HepG2 (cell line): ENCODE data around the gene SLC17A3. TPM values are rescaled to one million over a fixed set of nuclear protein-coding genes. Genes with fewer than 3 reads are reported as not detected.

Experiments used
- ATAC-seq: fragments of 200-7000 bp; cut with Tn5 transposase; 3 replicates; pipeline ENCODE4 v1.9.1; 2020; ENCODE audit warnings: mild to moderate bottlenecking, moderate library complexity
- BruUV-seq: library from RNA; stranded (reverse); fragments of 400-500 nt; replicated peaks from 2 replicates; lab custom pipeline; 2021; lab: Mats Ljungman, UMichigan
- CTCF ChIA-PET: fragments of 300-600 bp; formaldehyde crosslinking; extraction: SDS; loops from one replicate; lab custom pipeline; 2021; ENCODE audit warnings: low total read pairs, inconsistent platforms, low intra/inter-chr PET ratio; lab: Yijun Ruan, JAX
- POLR2A ChIA-PET: fragments of 350-600 bp; sonication (Branson Sonifier 250); formaldehyde crosslinking; loops from one replicate; lab custom pipeline; 2020; ENCODE audit warnings: antibody characterized with exemption, inconsistent platforms; lab: Yijun Ruan, JAX
- DNase-seq: peaks from one replicate; pipeline ENCODE4 v3.0.0-alpha.2; 2015; ENCODE audit warnings: low spot score
- FAIRE-seq: peaks from 3 replicates; lab custom pipeline; 2011; peaks lifted over from hg19 to GRCh38; lab: Jason Lieb, UNC
- H2AFZ ChIP-seq: one replicate; pipeline ENCODE4 v1.6.1; 2011; ENCODE audit warnings: low read length, inconsistent platforms
- H3K27ac ChIP-seq: fragments of 300-600 bp; 3 replicates; pipeline ENCODE4 v1.8.0; 2011; ENCODE audit warnings: mixed run types, mild to moderate bottlenecking, mixed read lengths, low read length, inconsistent platforms; ENCODE audit not compliant: insufficient read depth; ENCODE audit errors: extremely low read length
- H3K27me3 ChIP-seq, 2 experiments: fragments of 200-600 bp in 1 of 2; 2 replicates in 1 of 2; 3 replicates in 1 of 2; pipeline versions ENCODE4 v1.6.0 to v1.8.0; 2011; ENCODE audit warnings: low read length in 2 of 2, mild to moderate bottlenecking in 2 of 2, moderate library complexity in 2 of 2, inconsistent platforms in 1 of 2; ENCODE audit not compliant: insufficient read depth in 2 of 2, control insufficient read depth in 1 of 2
- H3K36me3 ChIP-seq, 2 experiments: fragments of 200-600 bp in 1 of 2; replicated peaks in 1 of 2; 2 replicates in 1 of 2; 3 replicates in 1 of 2; pipeline versions ENCODE4 v1.5.1 to v1.8.0; 2011; ENCODE audit warnings: low read length in 2 of 2, inconsistent platforms in 1 of 2; ENCODE audit not compliant: insufficient read depth in 2 of 2, control insufficient read depth in 1 of 2
- H3K4me1 ChIP-seq: 2 replicates; pipeline ENCODE4 v1.5.1; 2012; ENCODE audit warnings: low read length, inconsistent platforms; ENCODE audit not compliant: insufficient read depth
- H3K4me2 ChIP-seq: 2 replicates; pipeline ENCODE4 v1.6.0; 2011; ENCODE audit warnings: low read depth, low read length, inconsistent platforms
- H3K4me3 ChIP-seq, 3 experiments: fragments of 200-600 bp in 1 of 3; sonication (generic), shearing (Covaris generic) in 1 of 3; replicated peaks in 1 of 3; 2 replicates each; pipeline ENCODE4 v1.5.1; 2011 to 2016; ENCODE audit warnings: low read length in 3 of 3, inconsistent platforms in 2 of 3, low read depth in 2 of 3, mild to moderate bottlenecking in 2 of 3, control low read depth in 1 of 3, mixed read lengths in 1 of 3; ENCODE audit not compliant: insufficient read depth in 1 of 3
- H3K79me2 ChIP-seq: one replicate; pipeline ENCODE4 v1.6.1; 2011; ENCODE audit warnings: low read length, inconsistent platforms; ENCODE audit not compliant: insufficient read depth
- H3K9ac ChIP-seq: 2 replicates; pipeline ENCODE4 v1.6.0; 2011; ENCODE audit warnings: mild to moderate bottlenecking, low read depth, low read length, inconsistent platforms; ENCODE audit not compliant: insufficient read depth
- H3K9me3 ChIP-seq: 2 replicates; pipeline ENCODE4 v1.5.1; 2012; ENCODE audit warnings: mild to moderate bottlenecking, low read length
- H4K20me1 ChIP-seq: 2 replicates; pipeline ENCODE4 v1.6.0; 2011; ENCODE audit warnings: inconsistent platforms, mild to moderate bottlenecking, low read length, moderate library complexity; ENCODE audit not compliant: insufficient read depth
- HDAC1 ChIP-seq: sonication (generic); formaldehyde crosslinking; IDR thresholded peaks from 2 replicates; pipeline ENCODE4 v1.5.1; 2020; ENCODE audit warnings: mild to moderate bottlenecking, missing genetic modification reagents
- HNRNPL ChIP-seq: fragments of 200-400 bp; formaldehyde crosslinking; IDR thresholded peaks from 2 replicates; pipeline ENCODE4 v1.6.1; 2017; ENCODE audit warnings: mild to moderate bottlenecking, low read depth, low read length
- MYNN ChIP-seq: sonication (generic); formaldehyde crosslinking; IDR thresholded peaks from 2 replicates; pipeline ENCODE4 v1.4.0; 2020; ENCODE audit warnings: mild to moderate bottlenecking, low read depth, missing genetic modification reagents
- TBX3 ChIP-seq: fragments of 450-650 bp; IDR thresholded peaks from 2 replicates; pipeline ENCODE4 v1.6.1; 2017; ENCODE audit warnings: antibody characterized with exemption, mild to moderate bottlenecking, inconsistent platforms, borderline replicate concordance
- ZFYVE20 ChIP-seq: sonication (generic); formaldehyde crosslinking; IDR thresholded peaks from 2 replicates; pipeline ENCODE4 v1.8.0; 2023; ENCODE audit warnings: low read depth, mild to moderate bottlenecking, moderate library complexity, missing genetic modification reagents, borderline replicate concordance
- ZMAT3 ChIP-seq: sonication (generic); formaldehyde crosslinking; conservative IDR thresholded peaks from 2 replicates; pipeline ENCODE4 v1.7.0; 2021; ENCODE audit warnings: missing genetic modification reagents
- ZNF24 ChIP-seq: fragments of 450-650 bp; IDR thresholded peaks from 2 replicates; pipeline ENCODE4 v1.6.1; 2017; ENCODE audit warnings: antibody characterized with exemption, mild to moderate bottlenecking
- ZNF274 ChIP-seq: sonication (generic); formaldehyde crosslinking; IDR thresholded peaks from 2 replicates; pipeline ENCODE4 v1.5.1; 2020; ENCODE audit warnings: mild to moderate bottlenecking, missing genetic modification reagents
- ZNF543 ChIP-seq: sonication (generic); formaldehyde crosslinking; IDR thresholded peaks from 2 replicates; pipeline ENCODE4 v1.4.0; 2020; ENCODE audit warnings: mild to moderate bottlenecking, missing genetic modification reagents
- WGBS: methylation state at CpG from one replicate; pipeline ENCODE4 v1.1.6; 2017; ENCODE audit warnings: low lambda C conversion rate; 5-methylcytosine and 5-hydroxymethylcytosine counted together
- in situ Hi-C: cut with HindIII; loops from 2 replicates; pipeline ENCODE4 v1.10.0; 2017; ENCODE audit warnings: low pct_unique_long_range_greater_than_20kb; ENCODE audit not compliant: extremely low pct_ligation_motif_present
- intact Hi-C: fragments of 100-400 bp; cut with micrococcal nuclease; formaldehyde crosslinking; loops from one replicate; pipeline ENCODE4 v1.10.0; 2022; ENCODE audit not compliant: unreplicated experiment
- polyA plus RNA-seq, 8 experiments: library from polyadenylated mRNA; depleted of rRNA in 3 of 8; stranded (reverse) in 7 of 8; unstranded in 1 of 8; fragments of >200 nt; fragmentation: Illumina TruSeq in 4 of 8; extraction: Trizol in 4 of 8; gene quantifications; 2 replicates each; pipeline versions ENCODE4 v1.2.1 to v1.2.3, GENCODE V29; 2011 to 2016; ENCODE audit warnings: low read depth in 4 of 8, missing spikeins in 1 of 8, mixed read lengths in 1 of 8; ENCODE audit not compliant: insufficient read depth in 1 of 8
- total RNA-seq, 5 experiments: library from RNA; depleted of rRNA; stranded (reverse); fragments of >200 nt; fragmentation: Illumina TruSeq; extraction: Trizol; gene quantifications; 2 replicates each; pipeline ENCODE4 v1.2.3, GENCODE V29; 2016; ENCODE audit warnings: low read depth in 1 of 5
- TF ChIP-seq, protein P1 (sequence below): sonication (generic); formaldehyde crosslinking; IDR thresholded peaks from 2 replicates; pipeline ENCODE4 v1.4.0; 2020; ENCODE audit warnings: mild to moderate bottlenecking, missing genetic modification reagents
- TF ChIP-seq, protein P2 (sequence below): sonication (generic); formaldehyde crosslinking; IDR thresholded peaks from 2 replicates; pipeline ENCODE4 v1.4.0; 2020; ENCODE audit warnings: missing genetic modification reagents
- TF ChIP-seq, protein P3 (sequence below), 2 experiments: sonication (generic) in 1 of 2; formaldehyde crosslinking in 1 of 2; IDR thresholded peaks; 2 replicates each; pipeline versions ENCODE4 v1.6.1 to v1.9.0; 2014 to 2022; ENCODE audit warnings: antibody characterized with exemption in 1 of 2, borderline replicate concordance in 1 of 2, inconsistent platforms in 1 of 2, low read depth in 1 of 2, missing genetic modification reagents in 1 of 2
- TF ChIP-seq, protein P4 (sequence below): sonication (generic); formaldehyde crosslinking; IDR thresholded peaks from 2 replicates; pipeline ENCODE4 v1.8.1; 2023; ENCODE audit warnings: mild to moderate bottlenecking, moderate library complexity, missing genetic modification reagents
- TF ChIP-seq, protein P5 (sequence below): IDR thresholded peaks from 2 replicates; pipeline ENCODE4 v1.6.1; 2016; ENCODE audit warnings: low read depth

Gene SLC17A3
- total and polyA plus RNA-seq, 2 of the 13 experiments (the other 11 are each of a cell fraction or from before 2014, with no cell fraction given) = 0.09 to 0.11 TPM

DNA sequence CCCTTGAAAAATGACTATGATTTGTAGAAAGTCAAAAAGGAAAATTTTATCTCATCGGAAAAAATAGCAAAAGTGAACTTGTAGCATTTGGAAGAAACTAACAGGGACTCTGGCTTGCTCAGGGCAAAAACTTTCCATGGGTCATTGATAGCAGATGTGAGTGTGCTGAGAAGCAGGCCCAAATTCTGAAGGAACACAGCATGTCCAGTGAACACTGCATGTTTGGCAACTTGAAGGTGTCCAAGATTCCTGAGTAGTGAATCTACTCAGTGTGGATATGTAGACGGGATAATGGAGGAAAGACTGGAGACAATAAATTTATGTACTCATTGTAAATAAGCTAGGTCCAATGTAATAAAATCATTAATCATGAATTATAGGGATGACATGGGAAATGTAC lies 48.3 kb upstream of the SLC17A3 start:
- H3K36me3 ChIP-seq = peaks cover 2 to 13% of the 10 kb centered on the region in 2 experiments; a peak in 4 of 5 replicates
- no TSS peak for BruUV-seq
- H3K27me3 ChIP-seq = no peaks in the 10 kb centered on the region
- in situ Hi-C loops = no loop called here
- 98% methylated on average over 2 of the region's 2 CpGs for WGBS
- ChIA-PET POLR2A (no interaction called here), CTCF (no interaction called here)
- no peaks in the 10 kb centered on the region for H3K9me3 ChIP-seq
- DNase-seq (no peak), FAIRE-seq (no peak), ATAC-seq (no peak)
- H3K4me3 ChIP-seq = no peak overlapping the region
- H2AFZ ChIP-seq = no peak overlapping the region
- no peaks in the 10 kb centered on the region for H4K20me1 ChIP-seq
- no peaks in the 10 kb centered on the region for H3K79me2 ChIP-seq
- H3K27ac ChIP-seq = no peak overlapping the region
- peaks cover 14% of the 10 kb centered on the region for H3K4me1 ChIP-seq
- H3K4me2 ChIP-seq = no peak overlapping the region
- intact Hi-C loops = no loop called here
- H3K9ac ChIP-seq = no peak overlapping the region
- no peak for TF ChIP-seq TBX3
- TF ChIP-seq, protein P1, sequence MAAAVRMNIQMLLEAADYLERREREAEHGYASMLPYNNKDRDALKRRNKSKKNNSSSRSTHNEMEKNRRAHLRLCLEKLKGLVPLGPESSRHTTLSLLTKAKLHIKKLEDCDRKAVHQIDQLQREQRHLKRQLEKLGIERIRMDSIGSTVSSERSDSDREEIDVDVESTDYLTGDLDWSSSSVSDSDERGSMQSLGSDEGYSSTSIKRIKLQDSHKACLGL (CRISPR knock-in tag) = no peak
- TF ChIP-seq ZMAT3 (CRISPR knock-in tag) = no peak
- TF ChIP-seq, protein P2, sequence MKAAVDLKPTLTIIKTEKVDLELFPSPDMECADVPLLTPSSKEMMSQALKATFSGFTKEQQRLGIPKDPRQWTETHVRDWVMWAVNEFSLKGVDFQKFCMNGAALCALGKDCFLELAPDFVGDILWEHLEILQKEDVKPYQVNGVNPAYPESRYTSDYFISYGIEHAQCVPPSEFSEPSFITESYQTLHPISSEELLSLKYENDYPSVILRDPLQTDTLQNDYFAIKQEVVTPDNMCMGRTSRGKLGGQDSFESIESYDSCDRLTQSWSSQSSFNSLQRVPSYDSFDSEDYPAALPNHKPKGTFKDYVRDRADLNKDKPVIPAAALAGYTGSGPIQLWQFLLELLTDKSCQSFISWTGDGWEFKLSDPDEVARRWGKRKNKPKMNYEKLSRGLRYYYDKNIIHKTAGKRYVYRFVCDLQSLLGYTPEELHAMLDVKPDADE = no peak
- TF ChIP-seq, protein P3, sequence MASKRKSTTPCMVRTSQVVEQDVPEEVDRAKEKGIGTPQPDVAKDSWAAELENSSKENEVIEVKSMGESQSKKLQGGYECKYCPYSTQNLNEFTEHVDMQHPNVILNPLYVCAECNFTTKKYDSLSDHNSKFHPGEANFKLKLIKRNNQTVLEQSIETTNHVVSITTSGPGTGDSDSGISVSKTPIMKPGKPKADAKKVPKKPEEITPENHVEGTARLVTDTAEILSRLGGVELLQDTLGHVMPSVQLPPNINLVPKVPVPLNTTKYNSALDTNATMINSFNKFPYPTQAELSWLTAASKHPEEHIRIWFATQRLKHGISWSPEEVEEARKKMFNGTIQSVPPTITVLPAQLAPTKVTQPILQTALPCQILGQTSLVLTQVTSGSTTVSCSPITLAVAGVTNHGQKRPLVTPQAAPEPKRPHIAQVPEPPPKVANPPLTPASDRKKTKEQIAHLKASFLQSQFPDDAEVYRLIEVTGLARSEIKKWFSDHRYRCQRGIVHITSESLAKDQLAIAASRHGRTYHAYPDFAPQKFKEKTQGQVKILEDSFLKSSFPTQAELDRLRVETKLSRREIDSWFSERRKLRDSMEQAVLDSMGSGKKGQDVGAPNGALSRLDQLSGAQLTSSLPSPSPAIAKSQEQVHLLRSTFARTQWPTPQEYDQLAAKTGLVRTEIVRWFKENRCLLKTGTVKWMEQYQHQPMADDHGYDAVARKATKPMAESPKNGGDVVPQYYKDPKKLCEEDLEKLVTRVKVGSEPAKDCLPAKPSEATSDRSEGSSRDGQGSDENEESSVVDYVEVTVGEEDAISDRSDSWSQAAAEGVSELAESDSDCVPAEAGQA (IDR thresholded peaks at IDR 0.05; ENCODE audit: low read depth) = no peak
- TF ChIP-seq, protein P3 (CRISPR knock-in tag; IDR thresholded peaks at IDR 0.05; ENCODE audit: borderline replicate concordance) = no peak
- TF ChIP-seq, protein P4, sequence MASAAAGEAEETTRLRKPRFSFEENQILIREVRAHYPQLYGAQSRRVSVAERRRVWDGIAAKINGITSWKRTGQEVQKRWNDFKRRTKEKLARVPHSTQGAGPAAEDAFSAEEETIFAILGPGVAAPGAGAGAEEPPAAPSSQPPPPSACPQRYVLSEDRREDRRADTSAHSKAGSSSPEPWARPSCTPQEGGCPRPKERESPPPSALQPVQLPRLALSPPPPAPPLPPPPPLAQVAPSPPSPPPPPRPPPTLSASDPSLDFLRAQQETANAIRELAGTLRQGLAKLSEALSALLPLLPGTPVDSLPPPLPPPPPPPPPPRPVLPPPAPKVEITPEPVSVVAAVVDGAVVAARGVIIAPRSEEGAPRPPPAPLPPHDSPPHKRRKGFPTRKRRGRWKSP (CRISPR knock-in tag) = no peak
- TF ChIP-seq ZNF543 (CRISPR knock-in tag) = no peak
- TF ChIP-seq ZNF24 = no peak
- TF ChIP-seq MYNN = no peak
- TF ChIP-seq ZNF274 (CRISPR knock-in tag) = no peak
- no peak for TF ChIP-seq HNRNPL
- TF ChIP-seq ZFYVE20 (CRISPR knock-in tag) = no peak
- TF ChIP-seq, protein P5, sequence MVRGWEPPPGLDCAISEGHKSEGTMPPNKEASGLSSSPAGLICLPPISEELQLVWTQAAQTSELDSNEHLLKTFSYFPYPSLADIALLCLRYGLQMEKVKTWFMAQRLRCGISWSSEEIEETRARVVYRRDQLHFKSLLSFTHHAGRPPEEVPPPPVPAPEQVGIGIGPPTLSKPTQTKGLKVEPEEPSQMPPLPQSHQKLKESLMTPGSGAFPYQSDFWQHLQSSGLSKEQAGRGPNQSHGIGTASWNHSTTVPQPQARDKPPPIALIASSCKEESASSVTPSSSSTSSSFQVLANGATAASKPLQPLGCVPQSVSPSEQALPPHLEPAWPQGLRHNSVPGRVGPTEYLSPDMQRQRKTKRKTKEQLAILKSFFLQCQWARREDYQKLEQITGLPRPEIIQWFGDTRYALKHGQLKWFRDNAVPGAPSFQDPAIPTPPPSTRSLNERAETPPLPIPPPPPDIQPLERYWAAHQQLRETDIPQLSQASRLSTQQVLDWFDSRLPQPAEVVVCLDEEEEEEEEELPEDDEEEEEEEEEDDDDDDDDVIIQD = no peak
- TF ChIP-seq HDAC1 (CRISPR knock-in tag) = no peak
